Endothelial cell of umbilical vein (primary cell): ENCODE results near the gene TRNAU1AP.

Experiments
- EZH2 ChIP-seq: IDR thresholded peaks from 2 replicates; pipeline ENCODE4 v1.6.1; 2012; ENCODE audit warnings: borderline replicate concordance, low read depth, mild to moderate bottlenecking, moderate library complexity, low read length, inconsistent platforms; ENCODE audit not compliant: severe bottlenecking
- GATA2 ChIP-seq: IDR thresholded peaks from 2 replicates; pipeline ENCODE4 v1.7.0; 2011; ENCODE audit warnings: low read depth, mild to moderate bottlenecking, moderate library complexity, mixed read lengths, low read length; ENCODE audit not compliant: insufficient read length, insufficient read depth
- MAX ChIP-seq: IDR thresholded peaks from 2 replicates; pipeline ENCODE4 v1.6.1; 2011; ENCODE audit not compliant: insufficient read depth, insufficient read length
- POLR2A ChIP-seq: IDR thresholded peaks from 2 replicates; pipeline ENCODE4 v1.6.1; 2012; ENCODE audit warnings: low read depth, mild to moderate bottlenecking, control low read depth, low read length
- TF ChIP-seq, protein P1 (sequence below), 2 donors: IDR thresholded peaks; 1 replicate in 1 of 2; 2 replicates in 1 of 2; pipeline ENCODE4 v1.5.1; 2011; ENCODE audit warnings: low read length in 2 of 2, mild to moderate bottlenecking in 2 of 2, moderate library complexity in 2 of 2, control low read depth in 1 of 2, inconsistent platforms in 1 of 2, low read depth in 1 of 2; ENCODE audit not compliant: insufficient read depth in 1 of 2; ENCODE audit errors: extremely low read depth in 1 of 2

- TF ChIP-seq EZH2 = no peak
- TF ChIP-seq, protein P1, sequence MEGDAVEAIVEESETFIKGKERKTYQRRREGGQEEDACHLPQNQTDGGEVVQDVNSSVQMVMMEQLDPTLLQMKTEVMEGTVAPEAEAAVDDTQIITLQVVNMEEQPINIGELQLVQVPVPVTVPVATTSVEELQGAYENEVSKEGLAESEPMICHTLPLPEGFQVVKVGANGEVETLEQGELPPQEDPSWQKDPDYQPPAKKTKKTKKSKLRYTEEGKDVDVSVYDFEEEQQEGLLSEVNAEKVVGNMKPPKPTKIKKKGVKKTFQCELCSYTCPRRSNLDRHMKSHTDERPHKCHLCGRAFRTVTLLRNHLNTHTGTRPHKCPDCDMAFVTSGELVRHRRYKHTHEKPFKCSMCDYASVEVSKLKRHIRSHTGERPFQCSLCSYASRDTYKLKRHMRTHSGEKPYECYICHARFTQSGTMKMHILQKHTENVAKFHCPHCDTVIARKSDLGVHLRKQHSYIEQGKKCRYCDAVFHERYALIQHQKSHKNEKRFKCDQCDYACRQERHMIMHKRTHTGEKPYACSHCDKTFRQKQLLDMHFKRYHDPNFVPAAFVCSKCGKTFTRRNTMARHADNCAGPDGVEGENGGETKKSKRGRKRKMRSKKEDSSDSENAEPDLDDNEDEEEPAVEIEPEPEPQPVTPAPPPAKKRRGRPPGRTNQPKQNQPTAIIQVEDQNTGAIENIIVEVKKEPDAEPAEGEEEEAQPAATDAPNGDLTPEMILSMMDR (IDR thresholded peaks at IDR 0.05; ENCODE audit: extremely low read depth in 1 of 2, insufficient read depth in 1 of 2, low read depth in 1 of 2, low read length in 2 of 2) = no peak
- no peak for TF ChIP-seq MAX
- TF ChIP-seq GATA2 = no peak
- TF ChIP-seq POLR2A = no peak
These were observed 8.0 kb downstream of the TRNAU1AP start for GRCh38 chr1:28560886-28561285.
